SK-N-SH treated with all-trans-retinoic acid at 6 μM for 48 hours (cell line): Measurements from ENCODE around the gene FOXJ2.

Experiments used
- ATAC-seq: fragments of 200-7000 bp; cut with Tn5 transposase; 3 replicates; pipeline ENCODE4 v1.9.1; 2020; ENCODE audit warnings: mild to moderate bottlenecking, moderate library complexity
- ARNTL ChIP-seq: fragments of 450-650 bp; formaldehyde crosslinking; IDR thresholded peaks from 2 replicates; pipeline ENCODE4 v1.5.0; 2020; ENCODE audit warnings: low read depth, mild to moderate bottlenecking, moderate library complexity, borderline replicate concordance
- CSDC2 ChIP-seq: fragments of 250-450 bp; sonication (Bioruptor Pico); IDR thresholded peaks from 2 replicates; pipeline ENCODE4 v1.5.0; 2020; ENCODE audit warnings: mild to moderate bottlenecking, moderate library complexity
- ESRRG ChIP-seq: fragments of 250-450 bp; sonication (Bioruptor Pico); IDR thresholded peaks from 2 replicates; pipeline ENCODE4 v1.6.1; 2021; ENCODE audit warnings: mild to moderate bottlenecking
- ISL1 ChIP-seq: fragments of 250-450 bp; sonication (Bioruptor Pico); IDR thresholded peaks from 2 replicates; pipeline ENCODE4 v2.1.2; 2022; ENCODE audit warnings: mild to moderate bottlenecking, moderate library complexity
- OSR1 ChIP-seq: fragments of 250-450 bp; sonication (Bioruptor Pico); IDR thresholded peaks from 2 replicates; pipeline ENCODE4 v1.8.0; 2022; ENCODE audit warnings: moderate library complexity, mild to moderate bottlenecking, inconsistent platforms
- PPARA ChIP-seq: fragments of 250-450 bp; sonication (Bioruptor Pico); IDR thresholded peaks from 2 replicates; pipeline ENCODE4 v1.5.0; 2020; ENCODE audit warnings: mild to moderate bottlenecking, borderline replicate concordance
- RARB ChIP-seq: fragments of 250-450 bp; sonication (Bioruptor Pico); IDR thresholded peaks from 2 replicates; pipeline ENCODE4 v1.8.0; 2021; ENCODE audit warnings: mild to moderate bottlenecking, moderate library complexity
- SNAI2 ChIP-seq: fragments of 250-450 bp; sonication (Bioruptor Pico); IDR thresholded peaks from 2 replicates; pipeline ENCODE4 v1.5.0; 2020; ENCODE audit warnings: mild to moderate bottlenecking, moderate library complexity
- TCF4 ChIP-seq: fragments of 250-450 bp; sonication (Bioruptor Pico); IDR thresholded peaks from 2 replicates; pipeline ENCODE4 v1.8.0; 2021; ENCODE audit warnings: mild to moderate bottlenecking, moderate library complexity, borderline replicate concordance
- TOX ChIP-seq: fragments of 250-450 bp; sonication (Bioruptor Pico); IDR thresholded peaks from 2 replicates; pipeline ENCODE4 v1.8.0; 2021; ENCODE audit warnings: mild to moderate bottlenecking, moderate library complexity, borderline replicate concordance
- ZC3H10 ChIP-seq: fragments of 250-450 bp; sonication (Bioruptor Pico); IDR thresholded peaks from 2 replicates; pipeline ENCODE4 v1.5.1; 2021; ENCODE audit warnings: mild to moderate bottlenecking, moderate library complexity
- ZFP3 ChIP-seq: fragments of 250-450 bp; sonication (Bioruptor Pico); IDR thresholded peaks from 2 replicates; pipeline ENCODE4 v1.5.0; 2020; ENCODE audit warnings: mild to moderate bottlenecking, moderate library complexity
- ZFP30 ChIP-seq: fragments of 450-650 bp; formaldehyde crosslinking; IDR thresholded peaks from 2 replicates; pipeline ENCODE4 v1.5.0; 2022; ENCODE audit warnings: mild to moderate bottlenecking, moderate library complexity
- ZNF565 ChIP-seq: fragments of 450-650 bp; formaldehyde crosslinking; conservative IDR thresholded peaks from 2 replicates; pipeline ENCODE4 v1.5.0; 2020; ENCODE audit warnings: low read depth, mild to moderate bottlenecking, moderate library complexity
- ZNF70 ChIP-seq: fragments of 450-650 bp; formaldehyde crosslinking; IDR thresholded peaks from 2 replicates; pipeline ENCODE4 v1.5.0; 2020; ENCODE audit warnings: mild to moderate bottlenecking, moderate library complexity
- ZNF8 ChIP-seq: fragments of 450-650 bp; formaldehyde crosslinking; IDR thresholded peaks from 2 replicates; pipeline ENCODE4 v1.5.0; 2020; ENCODE audit warnings: mild to moderate bottlenecking, moderate library complexity
- TF ChIP-seq, protein P1 (sequence below): fragments of 250-450 bp; sonication (Bioruptor Pico); IDR thresholded peaks from 2 replicates; pipeline ENCODE4 v1.5.1; 2021; ENCODE audit warnings: mild to moderate bottlenecking, moderate library complexity
- TF ChIP-seq, protein P2 (sequence below): fragments of 250-450 bp; sonication (Bioruptor Pico); IDR thresholded peaks from 2 replicates; pipeline ENCODE4 v1.8.0; 2021; ENCODE audit warnings: low read depth, mild to moderate bottlenecking, moderate library complexity, borderline replicate concordance
- TF ChIP-seq, protein P3 (sequence below): fragments of 250-450 bp; sonication (Bioruptor Pico); IDR thresholded peaks from 2 replicates; pipeline ENCODE4 v1.5.0; 2020; ENCODE audit warnings: mild to moderate bottlenecking, moderate library complexity
- TF ChIP-seq, protein P4 (sequence below): fragments of 250-450 bp; sonication (Bioruptor Pico); IDR thresholded peaks from 2 replicates; pipeline ENCODE4 v1.8.0; 2020; ENCODE audit warnings: mild to moderate bottlenecking, moderate library complexity, borderline replicate concordance

Gene FOXJ2

GRCh38 chr12:8076366-8076765 is 43.9 kb downstream of the FOXJ2 start:
- TF ChIP-seq TOX (no peak), ZC3H10 (no peak), ZNF70 (no peak), TCF4 (CRISPR knock-in tag) (no peak), ZNF565 (no peak), ESRRG (CRISPR knock-in tag) (no peak), PPARA (no peak), ZFP30 (no peak), ARNTL (CRISPR knock-in tag) (no peak), CSDC2 (no peak), ISL1 (CRISPR knock-in tag) (no peak), ZFP3 (CRISPR knock-in tag) (no peak), OSR1 (CRISPR knock-in tag) (no peak), ZNF8 (CRISPR knock-in tag) (no peak), RARB (CRISPR knock-in tag) (no peak)
- TF ChIP-seq, protein P1, sequence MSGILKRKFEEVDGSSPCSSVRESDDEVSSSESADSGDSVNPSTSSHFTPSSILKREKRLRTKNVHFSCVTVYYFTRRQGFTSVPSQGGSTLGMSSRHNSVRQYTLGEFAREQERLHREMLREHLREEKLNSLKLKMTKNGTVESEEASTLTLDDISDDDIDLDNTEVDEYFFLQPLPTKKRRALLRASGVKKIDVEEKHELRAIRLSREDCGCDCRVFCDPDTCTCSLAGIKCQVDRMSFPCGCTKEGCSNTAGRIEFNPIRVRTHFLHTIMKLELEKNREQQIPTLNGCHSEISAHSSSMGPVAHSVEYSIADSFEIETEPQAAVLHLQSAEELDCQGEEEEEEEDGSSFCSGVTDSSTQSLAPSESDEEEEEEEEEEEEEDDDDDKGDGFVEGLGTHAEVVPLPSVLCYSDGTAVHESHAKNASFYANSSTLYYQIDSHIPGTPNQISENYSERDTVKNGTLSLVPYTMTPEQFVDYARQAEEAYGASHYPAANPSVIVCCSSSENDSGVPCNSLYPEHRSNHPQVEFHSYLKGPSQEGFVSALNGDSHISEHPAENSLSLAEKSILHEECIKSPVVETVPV (CRISPR knock-in tag), result no peak
- TF ChIP-seq, protein P2, sequence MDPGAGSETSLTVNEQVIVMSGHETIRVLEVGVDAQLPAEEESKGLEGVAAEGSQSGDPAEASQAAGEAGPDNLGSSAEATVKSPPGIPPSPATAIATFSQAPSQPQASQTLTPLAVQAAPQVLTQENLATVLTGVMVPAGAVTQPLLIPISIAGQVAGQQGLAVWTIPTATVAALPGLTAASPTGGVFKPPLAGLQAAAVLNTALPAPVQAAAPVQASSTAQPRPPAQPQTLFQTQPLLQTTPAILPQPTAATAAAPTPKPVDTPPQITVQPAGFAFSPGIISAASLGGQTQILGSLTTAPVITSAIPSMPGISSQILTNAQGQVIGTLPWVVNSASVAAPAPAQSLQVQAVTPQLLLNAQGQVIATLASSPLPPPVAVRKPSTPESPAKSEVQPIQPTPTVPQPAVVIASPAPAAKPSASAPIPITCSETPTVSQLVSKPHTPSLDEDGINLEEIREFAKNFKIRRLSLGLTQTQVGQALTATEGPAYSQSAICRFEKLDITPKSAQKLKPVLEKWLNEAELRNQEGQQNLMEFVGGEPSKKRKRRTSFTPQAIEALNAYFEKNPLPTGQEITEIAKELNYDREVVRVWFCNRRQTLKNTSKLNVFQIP, result no peak
- TF ChIP-seq, protein P3, sequence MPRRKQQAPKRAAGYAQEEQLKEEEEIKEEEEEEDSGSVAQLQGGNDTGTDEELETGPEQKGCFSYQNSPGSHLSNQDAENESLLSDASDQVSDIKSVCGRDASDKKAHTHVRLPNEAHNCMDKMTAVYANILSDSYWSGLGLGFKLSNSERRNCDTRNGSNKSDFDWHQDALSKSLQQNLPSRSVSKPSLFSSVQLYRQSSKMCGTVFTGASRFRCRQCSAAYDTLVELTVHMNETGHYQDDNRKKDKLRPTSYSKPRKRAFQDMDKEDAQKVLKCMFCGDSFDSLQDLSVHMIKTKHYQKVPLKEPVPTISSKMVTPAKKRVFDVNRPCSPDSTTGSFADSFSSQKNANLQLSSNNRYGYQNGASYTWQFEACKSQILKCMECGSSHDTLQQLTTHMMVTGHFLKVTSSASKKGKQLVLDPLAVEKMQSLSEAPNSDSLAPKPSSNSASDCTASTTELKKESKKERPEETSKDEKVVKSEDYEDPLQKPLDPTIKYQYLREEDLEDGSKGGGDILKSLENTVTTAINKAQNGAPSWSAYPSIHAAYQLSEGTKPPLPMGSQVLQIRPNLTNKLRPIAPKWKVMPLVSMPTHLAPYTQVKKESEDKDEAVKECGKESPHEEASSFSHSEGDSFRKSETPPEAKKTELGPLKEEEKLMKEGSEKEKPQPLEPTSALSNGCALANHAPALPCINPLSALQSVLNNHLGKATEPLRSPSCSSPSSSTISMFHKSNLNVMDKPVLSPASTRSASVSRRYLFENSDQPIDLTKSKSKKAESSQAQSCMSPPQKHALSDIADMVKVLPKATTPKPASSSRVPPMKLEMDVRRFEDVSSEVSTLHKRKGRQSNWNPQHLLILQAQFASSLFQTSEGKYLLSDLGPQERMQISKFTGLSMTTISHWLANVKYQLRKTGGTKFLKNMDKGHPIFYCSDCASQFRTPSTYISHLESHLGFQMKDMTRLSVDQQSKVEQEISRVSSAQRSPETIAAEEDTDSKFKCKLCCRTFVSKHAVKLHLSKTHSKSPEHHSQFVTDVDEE (CRISPR knock-in tag), result no peak
- ATAC-seq, result no peak

GRCh38 chr12:8077207-8077606 is 44.7 kb downstream of the FOXJ2 start:
- ATAC-seq, result peak; percentile 11; the same call in 2 of the 3 replicates
- TF ChIP-seq ZNF8 (CRISPR knock-in tag), result no peak
- no peak for TF ChIP-seq ZC3H10
- TF ChIP-seq ZFP3 (CRISPR knock-in tag), result no peak
- TF ChIP-seq ESRRG (CRISPR knock-in tag), result no peak
- no peak for TF ChIP-seq ISL1 (CRISPR knock-in tag)
- TF ChIP-seq, protein P3 (CRISPR knock-in tag), result no peak
- no peak for TF ChIP-seq ARNTL (CRISPR knock-in tag)
- TF ChIP-seq CSDC2, result no peak
- TF ChIP-seq PPARA, result no peak
- TF ChIP-seq TCF4 (CRISPR knock-in tag), result no peak
- TF ChIP-seq OSR1 (CRISPR knock-in tag), result no peak
- no peak for TF ChIP-seq RARB (CRISPR knock-in tag)
- TF ChIP-seq, protein P2, result no peak
- no peak for TF ChIP-seq SNAI2 (CRISPR knock-in tag)
- TF ChIP-seq, protein P1 (CRISPR knock-in tag), result no peak
- TF ChIP-seq, protein P4, sequence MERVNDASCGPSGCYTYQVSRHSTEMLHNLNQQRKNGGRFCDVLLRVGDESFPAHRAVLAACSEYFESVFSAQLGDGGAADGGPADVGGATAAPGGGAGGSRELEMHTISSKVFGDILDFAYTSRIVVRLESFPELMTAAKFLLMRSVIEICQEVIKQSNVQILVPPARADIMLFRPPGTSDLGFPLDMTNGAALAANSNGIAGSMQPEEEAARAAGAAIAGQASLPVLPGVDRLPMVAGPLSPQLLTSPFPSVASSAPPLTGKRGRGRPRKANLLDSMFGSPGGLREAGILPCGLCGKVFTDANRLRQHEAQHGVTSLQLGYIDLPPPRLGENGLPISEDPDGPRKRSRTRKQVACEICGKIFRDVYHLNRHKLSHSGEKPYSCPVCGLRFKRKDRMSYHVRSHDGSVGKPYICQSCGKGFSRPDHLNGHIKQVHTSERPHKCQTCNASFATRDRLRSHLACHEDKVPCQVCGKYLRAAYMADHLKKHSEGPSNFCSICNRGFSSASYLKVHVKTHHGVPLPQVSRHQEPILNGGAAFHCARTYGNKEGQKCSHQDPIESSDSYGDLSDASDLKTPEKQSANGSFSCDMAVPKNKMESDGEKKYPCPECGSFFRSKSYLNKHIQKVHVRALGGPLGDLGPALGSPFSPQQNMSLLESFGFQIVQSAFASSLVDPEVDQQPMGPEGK (CRISPR knock-in tag), result no peak
- TF ChIP-seq TOX, result no peak
- TF ChIP-seq ZNF70, result no peak
